C4-2B (cell line): ENCODE results near the gene LRP3.

Source experiments
- ZFX ChIP-seq: fragments of 450-650 bp; IDR thresholded peaks from 2 replicates; pipeline ENCODE4 v1.6.1; 2017
- TF ChIP-seq, protein P1 (sequence below): fragments of 450-650 bp; conservative IDR thresholded peaks from 2 replicates; pipeline ENCODE4 v1.5.1; 2017; ENCODE audit warnings: mild to moderate bottlenecking

DNA sequence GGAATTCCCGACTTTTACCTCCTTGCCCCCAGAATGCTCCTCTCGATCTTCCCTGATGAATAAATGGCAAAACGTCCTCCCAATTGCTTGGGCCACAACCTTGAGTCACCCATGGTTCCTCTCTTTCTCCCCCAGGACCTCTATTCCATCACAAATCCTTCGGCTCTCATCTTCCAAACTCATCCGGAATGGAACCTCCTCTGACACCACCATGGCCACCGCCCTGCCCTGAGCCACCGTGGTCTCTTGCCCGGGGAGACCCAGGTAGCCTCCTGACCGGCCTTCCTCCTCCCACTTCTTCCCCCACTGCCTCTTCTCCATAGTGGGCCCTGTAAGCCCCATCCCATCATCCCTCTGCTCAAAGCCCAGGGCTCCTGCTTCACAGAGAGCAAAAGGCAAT is 26.6 kb downstream of the LRP3 start:
- TF ChIP-seq, protein P1, sequence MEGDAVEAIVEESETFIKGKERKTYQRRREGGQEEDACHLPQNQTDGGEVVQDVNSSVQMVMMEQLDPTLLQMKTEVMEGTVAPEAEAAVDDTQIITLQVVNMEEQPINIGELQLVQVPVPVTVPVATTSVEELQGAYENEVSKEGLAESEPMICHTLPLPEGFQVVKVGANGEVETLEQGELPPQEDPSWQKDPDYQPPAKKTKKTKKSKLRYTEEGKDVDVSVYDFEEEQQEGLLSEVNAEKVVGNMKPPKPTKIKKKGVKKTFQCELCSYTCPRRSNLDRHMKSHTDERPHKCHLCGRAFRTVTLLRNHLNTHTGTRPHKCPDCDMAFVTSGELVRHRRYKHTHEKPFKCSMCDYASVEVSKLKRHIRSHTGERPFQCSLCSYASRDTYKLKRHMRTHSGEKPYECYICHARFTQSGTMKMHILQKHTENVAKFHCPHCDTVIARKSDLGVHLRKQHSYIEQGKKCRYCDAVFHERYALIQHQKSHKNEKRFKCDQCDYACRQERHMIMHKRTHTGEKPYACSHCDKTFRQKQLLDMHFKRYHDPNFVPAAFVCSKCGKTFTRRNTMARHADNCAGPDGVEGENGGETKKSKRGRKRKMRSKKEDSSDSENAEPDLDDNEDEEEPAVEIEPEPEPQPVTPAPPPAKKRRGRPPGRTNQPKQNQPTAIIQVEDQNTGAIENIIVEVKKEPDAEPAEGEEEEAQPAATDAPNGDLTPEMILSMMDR: no peak
- TF ChIP-seq ZFX: no peak
